ENCODE measurements around the gene SGTA.

SGTA gene

GRCh38 chr19:2791440-2791839 lies 8.4 kb upstream of the SGTA start:
- Histone ChIP-seq H3K9me3 (ENCODE audit: insufficient read depth, low read depth, low read length) (no peaks in the 10 kb centered on the region), H3K9me2 (replicated peaks; ENCODE audit: low read depth, low read length) (no peaks in the 10 kb centered on the region), H3K36me3 (ENCODE audit: insufficient read depth, low read length) (peaks cover 11% of the 10 kb centered on the region; the same call in 1 of the 2 replicates), H3K4me1 (ENCODE audit: insufficient read depth, low read length, poor library complexity, severe bottlenecking) (peaks cover 10% of the 10 kb centered on the region), H3K79me2 (ENCODE audit: insufficient read depth, low read length) (peaks cover 34% of the 10 kb centered on the region), H3K9ac (ENCODE audit: low read depth, low read length, poor library complexity, severe bottlenecking) (no peak overlapping the region), H3K4me3 (ENCODE audit: low read length, poor library complexity, severe bottlenecking) (no peak overlapping the region), H4K20me1 (ENCODE audit: insufficient read depth, low read length, poor library complexity, severe bottlenecking) (peaks cover 3% of the 10 kb centered on the region), H3F3A (ENCODE audit: low read depth) (no peaks in the 10 kb centered on the region), H3K27me3 (ENCODE audit: insufficient read depth, low read length, poor library complexity, severe bottlenecking) (no peaks in the 10 kb centered on the region), H2AFZ (ENCODE audit: low read length) (no peak overlapping the region), H3K4me2 (ENCODE audit: low read depth, low read length, poor library complexity, severe bottlenecking) (no peak overlapping the region)
- no peak for TF ChIP-seq EZH2phosphoT487 (IDR thresholded peaks at IDR 0.05; ENCODE audit: borderline replicate concordance)
- no peak for TF ChIP-seq CTCF (conservative IDR thresholded peaks at IDR 0.05; ENCODE audit: low read length)

- Histone ChIP-seq H3K79me2 (ENCODE audit: insufficient read depth, low read length) (peaks cover 42% of the 10 kb centered on the region), H3K4me3 (ENCODE audit: low read length, poor library complexity, severe bottlenecking) (no peak overlapping the region)
- TF ChIP-seq EZH2phosphoT487 (IDR thresholded peaks at IDR 0.05; ENCODE audit: borderline replicate concordance) (no peak), CTCF (conservative IDR thresholded peaks at IDR 0.05; ENCODE audit: low read length) (no peak)
Observed at GRCh38 chr19:2790557-2791271, 7.6 kb upstream of the SGTA start.

GRCh38 chr19:2790194-2790556 lies 7.1 kb upstream of the SGTA start:
- H3K9ac ChIP-seq (ENCODE audit: low read depth, low read length, poor library complexity, severe bottlenecking), result no peak overlapping the region
- H4K20me1 ChIP-seq (ENCODE audit: insufficient read depth, low read length, poor library complexity, severe bottlenecking), result peaks cover 3% of the 10 kb centered on the region
- H3F3A ChIP-seq (ENCODE audit: low read depth), result no peaks in the 10 kb centered on the region
- no peak overlapping the region for H3K4me3 ChIP-seq (ENCODE audit: low read length, poor library complexity, severe bottlenecking)
- H3K4me1 ChIP-seq (ENCODE audit: insufficient read depth, low read length, poor library complexity, severe bottlenecking), result peaks cover 10% of the 10 kb centered on the region
- no peak overlapping the region for H2AFZ ChIP-seq (ENCODE audit: low read length)
- TF ChIP-seq EZH2phosphoT487 (IDR thresholded peaks at IDR 0.05; ENCODE audit: borderline replicate concordance), result no peak
- no peak for TF ChIP-seq CTCF (conservative IDR thresholded peaks at IDR 0.05; ENCODE audit: low read length)
- H3K79me2 ChIP-seq (ENCODE audit: insufficient read depth, low read length), result peaks cover 45% of the 10 kb centered on the region
- H3K36me3 ChIP-seq (ENCODE audit: insufficient read depth, low read length), result peaks cover 1% of the 10 kb centered on the region; the same call in 1 of the 2 replicates
- H3K9me3 ChIP-seq (ENCODE audit: insufficient read depth, low read depth, low read length), result no peaks in the 10 kb centered on the region
- H3K4me2 ChIP-seq (ENCODE audit: low read depth, low read length, poor library complexity, severe bottlenecking), result no peak overlapping the region
- H3K27me3 ChIP-seq (ENCODE audit: insufficient read depth, low read length, poor library complexity, severe bottlenecking), result no peaks in the 10 kb centered on the region
- H3K9me2 ChIP-seq (replicated peaks; ENCODE audit: low read depth, low read length), result no peaks in the 10 kb centered on the region

More at GRCh38 chr19:2790557-2791271, 7.6 kb upstream of the SGTA start:
- H2AFZ ChIP-seq (ENCODE audit: low read length), result no peak overlapping the region
- peaks cover 7% of the 10 kb centered on the region; the same call in 1 of the 2 replicates for H3K36me3 ChIP-seq (ENCODE audit: insufficient read depth, low read length)
- H4K20me1 ChIP-seq (ENCODE audit: insufficient read depth, low read length, poor library complexity, severe bottlenecking), result peaks cover 3% of the 10 kb centered on the region
- no peaks in the 10 kb centered on the region for H3K9me3 ChIP-seq (ENCODE audit: insufficient read depth, low read depth, low read length)
- H3K27me3 ChIP-seq (ENCODE audit: insufficient read depth, low read length, poor library complexity, severe bottlenecking), result no peaks in the 10 kb centered on the region
- no peak overlapping the region for H3K9ac ChIP-seq (ENCODE audit: low read depth, low read length, poor library complexity, severe bottlenecking)
- no peaks in the 10 kb centered on the region for H3F3A ChIP-seq (ENCODE audit: low read depth)
- H3K4me1 ChIP-seq (ENCODE audit: insufficient read depth, low read length, poor library complexity, severe bottlenecking), result peaks cover 10% of the 10 kb centered on the region
- no peaks in the 10 kb centered on the region for H3K9me2 ChIP-seq (replicated peaks; ENCODE audit: low read depth, low read length)
- H3K4me2 ChIP-seq (ENCODE audit: low read depth, low read length, poor library complexity, severe bottlenecking), result no peak overlapping the region
